ENCODE data around the gene ANO3. TPM values are rescaled to one million over a fixed set of nuclear protein-coding genes. Genes with fewer than 3 reads are reported as not detected.

The ANO3 gene
- total RNA-seq, 2 experiments from 2014 or later, result not detected

DNA sequence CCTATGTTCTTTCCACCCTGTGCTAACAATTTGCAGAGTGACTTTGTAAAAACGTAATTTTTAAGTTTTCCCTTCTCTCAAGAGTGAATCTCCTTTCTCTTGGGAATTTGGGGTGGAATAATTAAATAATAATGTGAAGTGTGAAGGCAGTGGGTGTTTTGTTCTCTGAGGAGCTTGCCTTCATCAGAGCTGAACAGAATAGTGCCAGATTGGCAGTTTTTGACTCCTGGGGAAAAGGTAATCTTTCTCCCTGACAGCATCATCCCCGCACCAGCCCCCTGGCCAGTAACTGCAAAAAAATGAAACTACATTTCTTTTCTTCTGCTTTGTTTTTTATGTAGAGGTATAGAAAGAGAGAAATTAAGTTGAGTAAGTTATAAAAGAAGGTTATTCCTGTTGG, 180.3 kb downstream of the ANO3 start:
- ChIA-PET POLR2A (no interaction called here), CTCF (no interaction called here)
- ATAC-seq (no peak), DNase-seq (no peak)
- intact Hi-C loops (cut with micrococcal nuclease), result no loop called here
- H3K4me3 Mint-ChIP-seq, result no peak overlapping the region
- TF ChIP-seq, protein P1, sequence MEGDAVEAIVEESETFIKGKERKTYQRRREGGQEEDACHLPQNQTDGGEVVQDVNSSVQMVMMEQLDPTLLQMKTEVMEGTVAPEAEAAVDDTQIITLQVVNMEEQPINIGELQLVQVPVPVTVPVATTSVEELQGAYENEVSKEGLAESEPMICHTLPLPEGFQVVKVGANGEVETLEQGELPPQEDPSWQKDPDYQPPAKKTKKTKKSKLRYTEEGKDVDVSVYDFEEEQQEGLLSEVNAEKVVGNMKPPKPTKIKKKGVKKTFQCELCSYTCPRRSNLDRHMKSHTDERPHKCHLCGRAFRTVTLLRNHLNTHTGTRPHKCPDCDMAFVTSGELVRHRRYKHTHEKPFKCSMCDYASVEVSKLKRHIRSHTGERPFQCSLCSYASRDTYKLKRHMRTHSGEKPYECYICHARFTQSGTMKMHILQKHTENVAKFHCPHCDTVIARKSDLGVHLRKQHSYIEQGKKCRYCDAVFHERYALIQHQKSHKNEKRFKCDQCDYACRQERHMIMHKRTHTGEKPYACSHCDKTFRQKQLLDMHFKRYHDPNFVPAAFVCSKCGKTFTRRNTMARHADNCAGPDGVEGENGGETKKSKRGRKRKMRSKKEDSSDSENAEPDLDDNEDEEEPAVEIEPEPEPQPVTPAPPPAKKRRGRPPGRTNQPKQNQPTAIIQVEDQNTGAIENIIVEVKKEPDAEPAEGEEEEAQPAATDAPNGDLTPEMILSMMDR (IDR thresholded peaks at IDR 0.05), result no peak
- peaks cover 6% of the 10 kb centered on the region for H3K9me3 Mint-ChIP-seq
- H3K4me1 Mint-ChIP-seq (ENCODE audit: low read depth), result no peaks in the 10 kb centered on the region
- no peaks in the 10 kb centered on the region for H3K27me3 Mint-ChIP-seq
- no peak overlapping the region for H3K27ac Mint-ChIP-seq
- no peaks in the 10 kb centered on the region for H3K36me3 Mint-ChIP-seq (ENCODE audit: low read depth)

DNA sequence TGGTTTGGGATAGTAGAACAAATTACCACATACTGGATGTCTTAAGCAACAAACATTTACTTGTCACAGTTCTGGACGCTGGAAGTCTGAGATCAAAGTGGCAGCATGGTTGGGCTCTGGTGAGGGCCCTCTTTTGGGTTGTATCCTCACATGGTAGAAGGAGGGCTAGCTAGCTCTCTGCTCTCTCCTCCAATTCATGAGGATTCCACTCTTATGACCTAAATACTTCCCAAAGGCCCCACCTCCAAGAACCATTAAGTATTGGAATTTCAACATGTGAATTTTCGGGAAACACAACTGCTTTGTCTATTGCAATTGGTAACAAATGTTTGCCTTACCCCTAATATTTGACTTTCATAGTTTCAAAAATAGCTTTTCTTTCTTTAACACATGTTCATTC, 187.5 kb downstream of the ANO3 start:
- no peak for ATAC-seq
- H3K27me3 Mint-ChIP-seq, result no peaks in the 10 kb centered on the region
- H3K36me3 Mint-ChIP-seq (ENCODE audit: low read depth), result no peaks in the 10 kb centered on the region
- TF ChIP-seq, protein P1 (IDR thresholded peaks at IDR 0.05), result no peak
- CTCF ChIA-PET, result no interaction called here
- DNase-seq, result no peak
- no peaks in the 10 kb centered on the region for H3K4me1 Mint-ChIP-seq (ENCODE audit: low read depth)
- peaks cover 2% of the 10 kb centered on the region for H3K9me3 Mint-ChIP-seq
- POLR2A ChIA-PET, result no interaction called here
- H3K4me3 Mint-ChIP-seq, result no peak overlapping the region
- intact Hi-C loops (cut with micrococcal nuclease), result no loop called here
- H3K27ac Mint-ChIP-seq, result no peak overlapping the region

- ChIA-PET CTCF (no interaction called here), POLR2A (no interaction called here)
- intact Hi-C loops (cut with micrococcal nuclease), result no loop called here
- no peak overlapping the region for H3K4me3 Mint-ChIP-seq
- DNase-seq (no peak), ATAC-seq (no peak)
- H3K27me3 Mint-ChIP-seq, result no peaks in the 10 kb centered on the region
- H3K27ac Mint-ChIP-seq, result no peak overlapping the region
- peaks cover 2% of the 10 kb centered on the region for H3K9me3 Mint-ChIP-seq
- no peaks in the 10 kb centered on the region for H3K4me1 Mint-ChIP-seq (ENCODE audit: low read depth)
- no peaks in the 10 kb centered on the region for H3K36me3 Mint-ChIP-seq (ENCODE audit: low read depth)
- TF ChIP-seq, protein P1 (IDR thresholded peaks at IDR 0.05), result no peak
Measured at GRCh38 chr11:26522912-26523610, 191.1 kb downstream of the ANO3 start.

DNA sequence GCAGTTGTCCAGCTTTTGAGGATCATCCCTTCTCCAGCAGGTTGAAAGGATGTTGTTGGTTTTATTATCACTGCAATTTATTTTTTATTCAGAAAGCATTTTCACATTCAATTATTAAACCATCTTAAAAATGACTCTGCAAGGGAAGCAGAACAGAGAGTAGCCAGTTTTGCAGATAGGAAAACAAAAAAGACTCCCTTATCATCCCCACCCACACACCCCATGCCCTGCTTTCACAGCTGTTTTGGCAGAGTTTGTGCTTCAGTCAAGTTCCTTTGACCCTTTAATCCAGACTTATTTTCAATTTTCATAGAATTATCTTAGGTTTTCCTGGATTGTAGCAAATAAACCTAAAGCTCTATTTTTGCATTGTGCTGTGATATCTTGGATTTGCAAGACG, 195.8 kb downstream of the ANO3 start:
- intact Hi-C loops (cut with micrococcal nuclease), result no loop called here
- POLR2A ChIA-PET, result no interaction called here

GRCh38 chr11:26537341-26537740, 205.4 kb downstream of the ANO3 start:
- DNase-seq (no peak), ATAC-seq (no peak)
- Mint-ChIP-seq H3K4me3 (no peak overlapping the region), H3K27me3 (no peaks in the 10 kb centered on the region), H3K4me1 (ENCODE audit: low read depth) (no peaks in the 10 kb centered on the region), H3K9me3 (peaks cover 6% of the 10 kb centered on the region), H3K36me3 (ENCODE audit: low read depth) (no peaks in the 10 kb centered on the region), H3K27ac (no peak overlapping the region)
- ChIA-PET POLR2A (no interaction called here), CTCF (no interaction called here)
- intact Hi-C loops (cut with micrococcal nuclease), result no loop called here
- TF ChIP-seq, protein P1 (IDR thresholded peaks at IDR 0.05), result no peak

More for the DNA sequence above, 195.8 kb downstream of the ANO3 start:
- peaks cover 2% of the 10 kb centered on the region for H3K9me3 Mint-ChIP-seq
- H3K4me3 Mint-ChIP-seq, result no peak overlapping the region
- CTCF ChIA-PET, result interaction anchor here (1.2 kb wide), 1 partner anchor 25 kb away, joined by 3 read pairs; no protein-coding TSS in a partner anchor
- DNase-seq (no peak), ATAC-seq (no peak)
- H3K36me3 Mint-ChIP-seq (ENCODE audit: low read depth), result no peaks in the 10 kb centered on the region
- TF ChIP-seq, protein P1 (IDR thresholded peaks at IDR 0.05), result no peak
- H3K27me3 Mint-ChIP-seq, result no peaks in the 10 kb centered on the region
- H3K27ac Mint-ChIP-seq, result no peak overlapping the region
- H3K4me1 Mint-ChIP-seq (ENCODE audit: low read depth), result no peaks in the 10 kb centered on the region
